Neural progenitor cell (in vitro differentiated cells): Measurements from ENCODE around the gene TUFT1.

Source experiments
- CTCF ChIP-seq: fragments of 200-600 bp; sonication (generic); IDR thresholded peaks from 2 replicates; pipeline ENCODE4 v1.5.1; 2017; ENCODE audit warnings: antibody characterized with exemption, mild to moderate bottlenecking
- EZH2 ChIP-seq: fragments of 200-600 bp; sonication (generic); IDR thresholded peaks from 2 replicates; pipeline ENCODE4 v1.6.1; 2017; ENCODE audit warnings: antibody characterized with exemption, mild to moderate bottlenecking, moderate library complexity

- no peak for TF ChIP-seq CTCF
- no peak for TF ChIP-seq EZH2
These were observed 44.2 kb downstream of the TUFT1 start for GRCh38 chr1:151584278-151584677.
